Measurements from ENCODE around the gene FAM24B. TPM values are rescaled to one million over a fixed set of nuclear protein-coding genes. Genes with fewer than 3 reads are reported as not detected.
"Not testable (repeated sequence)": the region's sequence is repeated elsewhere in the genome, so short reads cannot be mapped to it uniquely, and the experiment has no call there.

The FAM24B gene
- polyA plus RNA-seq (ENCODE audit: insufficient read length) = 2.5 TPM

- peak; percentile 95 for DNase-seq
Observed at GRCh38 chr10:122879339-122880273, at the start of gene FAM24B. TSS of gene FAM24B (minus strand) at chr10:122879581. CDS start at chr10:122850515, 29,066 bp downstream.

- DNase-seq = no peak
Observed at GRCh38 chr10:122915700-122916099, 36.3 kb upstream of the FAM24B start.

- peak; percentile 26 for DNase-seq
Observed at GRCh38 chr10:122911889-122912484, 32.6 kb upstream of the FAM24B start.

- no peak for DNase-seq
Observed at GRCh38 chr10:122910310-122910709, 30.9 kb upstream of the FAM24B start, which contains the start of gene FAM24A. TSS of gene FAM24A (plus strand) at chr10:122910610. CDS start at chr10:122911635, 1,025 bp downstream.

GRCh38 chr10:122903861-122904260 lies 24.5 kb upstream of the FAM24B start:
- not testable (repeated sequence) for DNase-seq

- no peak for DNase-seq
Observed at GRCh38 chr10:122894261-122894944, 15.0 kb upstream of the FAM24B start.

GRCh38 chr10:122884166-122884565 lies 4.8 kb upstream of the FAM24B start:
- DNase-seq = no peak

- DNase-seq = no peak
Observed at GRCh38 chr10:122882766-122883165, 3.4 kb upstream of the FAM24B start.

- DNase-seq = no peak
Observed at GRCh38 chr10:122878799-122879338, 512 bp downstream of the FAM24B start.

- DNase-seq = no peak
Observed at GRCh38 chr10:122877264-122877663, 2.1 kb downstream of the FAM24B start.

- no peak for DNase-seq
Observed at GRCh38 chr10:122876467-122876855, 2.9 kb downstream of the FAM24B start.

- DNase-seq = no peak
Observed at GRCh38 chr10:122875843-122876466, 3.4 kb downstream of the FAM24B start.

GRCh38 chr10:122871947-122872346 lies 7.4 kb downstream of the FAM24B start:
- not testable (repeated sequence) for DNase-seq

- not testable (repeated sequence) for DNase-seq
Observed at GRCh38 chr10:122868768-122869167, 10.6 kb downstream of the FAM24B start.

GRCh38 chr10:122866757-122867482 lies 12.5 kb downstream of the FAM24B start:
- DNase-seq = not testable (repeated sequence)

GRCh38 chr10:122864901-122865300 lies 14.5 kb downstream of the FAM24B start:
- DNase-seq = no peak

GRCh38 chr10:122864194-122864592 lies 15.2 kb downstream of the FAM24B start:
- DNase-seq = no peak

GRCh38 chr10:122863216-122864193 lies 15.9 kb downstream of the FAM24B start:
- no peak for DNase-seq

GRCh38 chr10:122861711-122862161 lies 17.6 kb downstream of the FAM24B start:
- no peak for DNase-seq

- no peak for DNase-seq
Observed at GRCh38 chr10:122859527-122859926, 19.9 kb downstream of the FAM24B start.

Data from hindlimb muscle (tissue), 1 donor.